Body of pancreas (tissue), 4 donors: ENCODE results near the gene SLC12A3. TPM values are rescaled to one million over a fixed set of nuclear protein-coding genes. Genes with fewer than 3 reads are reported as not detected.
A peak's percentile ranks its signal among the peaks of the same experiment; 100 is the strongest.

ENCODE experiments used
- ATAC-seq: fragments of 150-250 bp; one replicate; pipeline ENCODE4 v1.9.1; 2016
- DNase-seq, 4 donors: peaks; one replicate each; pipeline ENCODE4 v3.0.0-alpha.2; 2019
- H3K27ac ChIP-seq, 4 donors: fragments of 200-600 bp; sonication (generic); 1 replicate in 3 of 4; 2 replicates in 1 of 4; pipeline versions ENCODE4 v1.5.1 to v1.6.1; 2016 to 2019; ENCODE audit warnings: mild to moderate bottlenecking in 1 of 4, mixed read lengths in 1 of 4, moderate library complexity in 1 of 4
- H3K27me3 ChIP-seq, 2 donors: fragments of 200-600 bp; sonication (generic); one replicate each; pipeline ENCODE4 v1.6.0; 2016; ENCODE audit warnings: mild to moderate bottlenecking in 1 of 2
- H3K36me3 ChIP-seq, 2 donors: fragments of 200-600 bp; sonication (generic); replicated peaks in 1 of 2; 2 replicates each; pipeline ENCODE4 v1.5.1; 2016; ENCODE audit warnings: low read depth in 2 of 2; ENCODE audit not compliant: insufficient read depth in 1 of 2
- H3K4me1 ChIP-seq: fragments of 200-600 bp; sonication (generic); one replicate; pipeline ENCODE4 v1.6.0; 2016
- H3K4me3 ChIP-seq, 2 donors: fragments of 200-600 bp; sonication (generic); 1 replicate in 1 of 2; 2 replicates in 1 of 2; pipeline ENCODE4 v1.5.1; 2016 to 2019
- H3K9me3 ChIP-seq, 3 donors: fragments of 200-600 bp; sonication (generic); 1 replicate in 2 of 3; 2 replicates in 1 of 3; pipeline ENCODE4 v1.5.1; 2016
- POLR2A ChIP-seq, 3 donors: fragments of 450-650 bp; IDR thresholded peaks; one replicate each; pipeline ENCODE4 v1.6.1; 2016; ENCODE audit warnings: antibody characterized with exemption in 3 of 3, mild to moderate bottlenecking in 2 of 3
- WGBS, 2 donors: methylation state at CpG; one replicate each; pipeline ENCODE4 v1.1.5; 2017; 5-methylcytosine and 5-hydroxymethylcytosine counted together
- intact Hi-C: fragments of 100-400 bp; cut with DNase I; formaldehyde crosslinking; loops from one replicate; pipeline ENCODE4 v1.15.1; 2023
- total RNA-seq, 2 donors: library from RNA; depleted of rRNA; stranded (reverse); fragments of >200 nt; gene quantifications; one replicate each; pipeline ENCODE4 v1.1.0, GENCODE V29; 2016
- TF ChIP-seq, protein P1 (sequence below), 7 experiments: fragments of 450-650 bp in 4 of 7; fragments of 200-600 bp in 3 of 7; sonication (generic) in 3 of 7; IDR thresholded peaks; one replicate each; pipeline ENCODE4 v1.5.1; 2016 to 2019; ENCODE audit warnings: antibody characterized with exemption in 7 of 7

SLC12A3 gene
- total RNA-seq, 2 donors from 2014 or later, result not detected

DNA sequence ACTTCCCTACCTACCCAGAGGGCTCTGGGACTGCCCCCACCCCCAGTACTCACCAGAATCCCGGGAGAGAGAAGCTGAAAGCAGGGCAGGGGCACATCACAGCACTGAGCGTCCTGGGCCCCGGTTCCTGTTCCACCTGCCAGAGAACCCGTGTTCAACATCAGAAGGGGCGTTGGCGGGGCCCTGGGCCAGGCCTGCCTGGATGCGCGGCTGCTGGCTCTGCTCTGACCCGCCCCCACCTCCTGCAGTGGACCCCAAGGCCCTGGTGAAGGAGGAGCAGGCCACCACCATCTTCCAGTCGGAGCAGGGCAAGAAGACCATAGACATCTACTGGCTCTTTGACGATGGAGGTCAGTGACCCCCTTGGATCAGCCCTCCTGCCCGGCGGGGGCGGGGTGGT, 27.7 kb downstream of the SLC12A3 start:
- ATAC-seq (no peak), DNase-seq (no peak)
- H3K4me3 ChIP-seq, result no peak overlapping the region
- H3K27ac ChIP-seq, result no peak overlapping the region
- 97 to 100% methylated on average over 4 to 11 of the region's 14 CpGs for WGBS, 2 donors
- no peaks in the 10 kb centered on the region for H3K9me3 ChIP-seq
- intact Hi-C loops, result no loop called here
- TF ChIP-seq, protein P1, sequence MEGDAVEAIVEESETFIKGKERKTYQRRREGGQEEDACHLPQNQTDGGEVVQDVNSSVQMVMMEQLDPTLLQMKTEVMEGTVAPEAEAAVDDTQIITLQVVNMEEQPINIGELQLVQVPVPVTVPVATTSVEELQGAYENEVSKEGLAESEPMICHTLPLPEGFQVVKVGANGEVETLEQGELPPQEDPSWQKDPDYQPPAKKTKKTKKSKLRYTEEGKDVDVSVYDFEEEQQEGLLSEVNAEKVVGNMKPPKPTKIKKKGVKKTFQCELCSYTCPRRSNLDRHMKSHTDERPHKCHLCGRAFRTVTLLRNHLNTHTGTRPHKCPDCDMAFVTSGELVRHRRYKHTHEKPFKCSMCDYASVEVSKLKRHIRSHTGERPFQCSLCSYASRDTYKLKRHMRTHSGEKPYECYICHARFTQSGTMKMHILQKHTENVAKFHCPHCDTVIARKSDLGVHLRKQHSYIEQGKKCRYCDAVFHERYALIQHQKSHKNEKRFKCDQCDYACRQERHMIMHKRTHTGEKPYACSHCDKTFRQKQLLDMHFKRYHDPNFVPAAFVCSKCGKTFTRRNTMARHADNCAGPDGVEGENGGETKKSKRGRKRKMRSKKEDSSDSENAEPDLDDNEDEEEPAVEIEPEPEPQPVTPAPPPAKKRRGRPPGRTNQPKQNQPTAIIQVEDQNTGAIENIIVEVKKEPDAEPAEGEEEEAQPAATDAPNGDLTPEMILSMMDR (IDR thresholded peaks at IDR 0.05), result no peak
- TF ChIP-seq POLR2A (IDR thresholded peaks at IDR 0.05), result no peak
- no peaks in the 10 kb centered on the region for H3K36me3 ChIP-seq
- H3K27me3 ChIP-seq, result no peaks in the 10 kb centered on the region
- peaks cover 22% of the 10 kb centered on the region for H3K4me1 ChIP-seq

DNA sequence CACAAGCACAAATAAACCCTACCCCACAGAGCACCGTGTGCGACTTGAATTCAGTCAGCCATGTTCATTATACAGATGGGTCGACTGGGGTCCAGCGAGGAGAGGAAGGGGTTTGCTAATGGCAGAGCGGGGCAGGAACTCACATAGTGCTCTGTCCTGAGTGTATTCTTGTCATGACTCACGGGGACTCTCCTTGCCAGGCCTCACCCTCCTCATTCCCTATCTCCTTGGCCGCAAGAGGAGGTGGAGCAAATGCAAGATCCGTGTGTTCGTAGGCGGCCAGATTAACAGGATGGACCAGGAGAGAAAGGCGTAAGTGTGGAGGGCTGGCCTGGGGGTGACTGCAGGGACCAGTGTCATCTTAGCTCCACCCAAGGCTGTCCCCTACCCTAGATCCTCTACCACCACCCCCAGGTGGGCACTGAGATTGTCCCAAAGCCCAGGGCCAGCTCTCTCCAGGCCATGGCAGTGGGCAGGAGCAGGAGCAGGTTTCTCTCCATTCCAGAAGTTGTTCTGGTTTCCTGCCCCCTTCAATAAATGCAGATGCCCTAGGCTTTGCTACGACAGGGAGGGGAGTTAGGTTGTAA, 29.4 kb downstream of the SLC12A3 start:
- Histone ChIP-seq H3K27ac (no peak overlapping the region), H3K9me3 (no peaks in the 10 kb centered on the region), H3K4me1 (peaks cover 31% of the 10 kb centered on the region), H3K27me3 (no peaks in the 10 kb centered on the region), H3K36me3 (no peaks in the 10 kb centered on the region), H3K4me3 (no peak overlapping the region)
- ATAC-seq, result no peak
- TF ChIP-seq, protein P1 (IDR thresholded peaks at IDR 0.05), result no peak
- no peak for TF ChIP-seq POLR2A (IDR thresholded peaks at IDR 0.05)
- intact Hi-C loops, result no loop called here
- 82 to 91% methylated on average over 12 of the region's 12 CpGs for WGBS, 2 donors
- DNase-seq, result no peak

DNA sequence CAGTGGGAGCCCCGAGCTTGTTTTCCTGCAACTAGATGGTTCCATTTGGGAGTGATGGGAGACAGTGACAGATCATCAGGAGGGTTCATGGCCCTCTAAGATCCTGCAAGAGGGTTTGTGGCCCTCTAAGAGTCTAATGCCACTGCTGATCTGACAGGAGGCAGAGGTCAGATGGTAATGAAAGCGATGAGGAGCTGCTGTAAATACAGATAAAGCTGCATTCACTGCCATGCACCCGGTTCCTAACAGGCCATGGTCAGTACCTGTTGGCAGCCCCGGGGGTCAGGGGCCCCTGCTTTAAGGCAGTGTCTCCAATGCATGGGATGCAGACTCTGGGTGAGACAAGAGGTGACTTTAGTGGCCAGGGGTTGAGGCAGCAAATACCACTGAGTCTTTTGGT, 30.8 kb downstream of the SLC12A3 start:
- intact Hi-C loops, result no loop called here
- Histone ChIP-seq H3K27me3 (no peaks in the 10 kb centered on the region), H3K36me3 (no peaks in the 10 kb centered on the region), H3K4me3 (no peak overlapping the region), H3K27ac (peak overlapping the region in 3 of 4 donors; percentile 30 to 87 (median 69)), H3K9me3 (no peaks in the 10 kb centered on the region), H3K4me1 (peaks cover 31% of the 10 kb centered on the region)
- ATAC-seq (no peak), DNase-seq (no peak)
- WGBS, 2 donors, result 37% methylated on average over 4 of the region's 4 CpGs
- no peak for TF ChIP-seq POLR2A (IDR thresholded peaks at IDR 0.05)
- TF ChIP-seq, protein P1 (IDR thresholded peaks at IDR 0.05), result no peak

DNA sequence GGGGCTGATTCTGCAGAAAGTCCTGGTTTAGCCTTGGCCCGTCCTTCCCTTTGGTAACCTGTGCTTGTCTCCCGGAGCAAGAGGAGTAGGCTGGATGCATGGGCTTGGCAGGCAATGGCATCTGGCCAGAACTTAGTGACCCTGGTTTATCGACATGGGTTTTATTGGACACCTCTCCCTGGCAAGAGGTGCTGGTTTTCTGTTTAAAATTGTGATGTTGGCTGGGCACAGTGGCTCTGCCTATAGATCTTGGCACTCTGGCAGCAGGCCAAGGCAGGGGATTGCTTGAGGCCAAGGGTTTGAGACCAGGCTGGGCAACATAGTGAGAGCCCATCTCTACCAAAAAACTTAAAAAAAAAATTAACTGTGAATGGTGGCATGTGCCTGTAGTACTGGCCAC, 31.2 kb downstream of the SLC12A3 start:
- no peaks in the 10 kb centered on the region for H3K27me3 ChIP-seq
- no peaks in the 10 kb centered on the region for H3K9me3 ChIP-seq
- WGBS, 2 donors, result 30 to 40% methylated on average over 1 to 3 of the region's 3 CpGs
- H3K36me3 ChIP-seq, result no peaks in the 10 kb centered on the region
- no peak for ATAC-seq
- TF ChIP-seq POLR2A (IDR thresholded peaks at IDR 0.05), result no peak
- TF ChIP-seq, protein P1 (IDR thresholded peaks at IDR 0.05), result no peak
- peaks cover 31% of the 10 kb centered on the region for H3K4me1 ChIP-seq
- intact Hi-C loops, result no loop called here
- no peak overlapping the region for H3K4me3 ChIP-seq
- DNase-seq, result peak; percentile 42 to 61 (median 58)
- H3K27ac ChIP-seq, result peak overlapping the region in 3 of 4 donors; percentile 30 to 87 (median 69)
